ENCODE data around the gene STH.
"Not testable (repeated sequence)": the region's sequence is repeated elsewhere in the genome, so short reads cannot be mapped to it uniquely, and the experiment has no call there.

The STH gene

DNA sequence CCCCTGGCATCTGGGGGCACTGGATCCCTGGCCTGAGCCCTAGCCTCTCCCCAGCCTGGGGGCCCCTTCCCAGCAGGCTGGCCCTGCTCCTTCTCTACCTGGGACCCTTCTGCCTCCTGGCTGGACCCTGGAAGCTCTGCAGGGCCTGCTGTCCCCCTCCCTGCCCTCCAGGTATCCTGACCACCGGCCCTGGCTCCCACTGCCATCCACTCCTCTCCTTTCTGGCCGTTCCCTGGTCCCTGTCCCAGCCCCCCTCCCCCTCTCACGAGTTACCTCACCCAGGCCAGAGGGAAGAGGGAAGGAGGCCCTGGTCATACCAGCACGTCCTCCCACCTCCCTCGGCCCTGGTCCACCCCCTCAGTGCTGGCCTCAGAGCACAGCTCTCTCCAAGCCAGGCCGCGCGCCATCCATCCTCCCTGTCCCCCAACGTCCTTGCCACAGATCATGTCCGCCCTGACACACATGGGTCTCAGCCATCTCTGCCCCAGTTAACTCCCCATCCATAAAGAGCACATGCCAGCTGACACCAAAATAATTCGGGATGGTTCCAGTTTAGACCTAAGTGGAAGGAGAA is 13.5 kb downstream of the STH start:
- H3K36me3 Mint-ChIP-seq (ENCODE audit: low read depth), result no peaks in the 10 kb centered on the region

DNA sequence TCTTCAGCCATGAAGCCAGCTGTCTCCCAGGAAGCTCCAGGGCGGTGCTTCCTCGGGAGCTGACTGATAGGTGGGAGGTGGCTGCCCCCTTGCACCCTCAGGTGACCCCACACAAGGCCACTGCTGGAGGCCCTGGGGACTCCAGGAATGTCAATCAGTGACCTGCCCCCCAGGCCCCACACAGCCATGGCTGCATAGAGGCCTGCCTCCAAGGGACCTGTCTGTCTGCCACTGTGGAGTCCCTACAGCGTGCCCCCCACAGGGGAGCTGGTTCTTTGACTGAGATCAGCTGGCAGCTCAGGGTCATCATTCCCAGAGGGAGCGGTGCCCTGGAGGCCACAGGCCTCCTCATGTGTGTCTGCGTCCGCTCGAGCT is 14.1 kb downstream of the STH start:
- Mint-ChIP-seq H3K27ac (no peak overlapping the region), H3K4me1 (peaks cover 10% of the 10 kb centered on the region), H3K36me3 (ENCODE audit: low read depth) (no peaks in the 10 kb centered on the region), H3K4me3 (no peak overlapping the region), H3K9me3 (no peaks in the 10 kb centered on the region), H3K27me3 (ENCODE audit: low read depth) (peaks cover 7% of the 10 kb centered on the region)
- TF ChIP-seq, protein P1, sequence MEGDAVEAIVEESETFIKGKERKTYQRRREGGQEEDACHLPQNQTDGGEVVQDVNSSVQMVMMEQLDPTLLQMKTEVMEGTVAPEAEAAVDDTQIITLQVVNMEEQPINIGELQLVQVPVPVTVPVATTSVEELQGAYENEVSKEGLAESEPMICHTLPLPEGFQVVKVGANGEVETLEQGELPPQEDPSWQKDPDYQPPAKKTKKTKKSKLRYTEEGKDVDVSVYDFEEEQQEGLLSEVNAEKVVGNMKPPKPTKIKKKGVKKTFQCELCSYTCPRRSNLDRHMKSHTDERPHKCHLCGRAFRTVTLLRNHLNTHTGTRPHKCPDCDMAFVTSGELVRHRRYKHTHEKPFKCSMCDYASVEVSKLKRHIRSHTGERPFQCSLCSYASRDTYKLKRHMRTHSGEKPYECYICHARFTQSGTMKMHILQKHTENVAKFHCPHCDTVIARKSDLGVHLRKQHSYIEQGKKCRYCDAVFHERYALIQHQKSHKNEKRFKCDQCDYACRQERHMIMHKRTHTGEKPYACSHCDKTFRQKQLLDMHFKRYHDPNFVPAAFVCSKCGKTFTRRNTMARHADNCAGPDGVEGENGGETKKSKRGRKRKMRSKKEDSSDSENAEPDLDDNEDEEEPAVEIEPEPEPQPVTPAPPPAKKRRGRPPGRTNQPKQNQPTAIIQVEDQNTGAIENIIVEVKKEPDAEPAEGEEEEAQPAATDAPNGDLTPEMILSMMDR (IDR thresholded peaks at IDR 0.05; ENCODE audit: unreplicated experiment in 3 of 3), result no peak

More for the DNA sequence above, 13.5 kb downstream of the STH start:
- Mint-ChIP-seq H3K4me1 (peaks cover 10% of the 10 kb centered on the region), H3K9me3 (no peaks in the 10 kb centered on the region), H3K4me3 (no peak overlapping the region), H3K27ac (no peak overlapping the region), H3K27me3 (ENCODE audit: low read depth) (peaks cover 9% of the 10 kb centered on the region)
- TF ChIP-seq, protein P1 (IDR thresholded peaks at IDR 0.05; ENCODE audit: unreplicated experiment in 3 of 3), result no peak

DNA sequence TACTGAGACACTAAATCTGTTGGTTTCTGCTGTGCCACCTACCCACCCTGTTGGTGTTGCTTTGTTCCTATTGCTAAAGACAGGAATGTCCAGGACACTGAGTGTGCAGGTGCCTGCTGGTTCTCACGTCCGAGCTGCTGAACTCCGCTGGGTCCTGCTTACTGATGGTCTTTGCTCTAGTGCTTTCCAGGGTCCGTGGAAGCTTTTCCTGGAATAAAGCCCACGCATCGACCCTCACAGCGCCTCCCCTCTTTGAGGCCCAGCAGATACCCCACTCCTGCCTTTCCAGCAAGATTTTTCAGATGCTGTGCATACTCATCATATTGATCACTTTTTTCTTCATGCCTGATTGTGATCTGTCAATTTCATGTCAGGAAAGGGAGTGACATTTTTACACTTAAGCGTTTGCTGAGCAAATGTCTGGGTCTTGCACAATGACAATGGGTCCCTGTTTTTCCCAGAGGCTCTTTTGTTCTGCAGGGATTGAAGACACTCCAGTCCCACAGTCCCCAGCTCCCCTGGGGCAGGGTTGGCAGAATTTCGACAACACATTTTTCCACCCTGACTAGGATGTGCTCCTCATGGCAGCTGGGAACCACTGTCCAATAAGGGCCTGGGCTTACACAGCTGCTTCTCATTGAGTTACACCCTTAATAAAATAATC is 14.6 kb downstream of the STH start:
- peak overlapping the region in 1 of 3 experiments; percentile 0 for H3K27ac Mint-ChIP-seq
- H3K36me3 Mint-ChIP-seq (ENCODE audit: low read depth), result no peaks in the 10 kb centered on the region
- TF ChIP-seq, protein P1 (IDR thresholded peaks at IDR 0.05; ENCODE audit: unreplicated experiment in 3 of 3), result no peak
- H3K4me3 Mint-ChIP-seq, result no peak overlapping the region
- H3K27me3 Mint-ChIP-seq (ENCODE audit: low read depth), result peaks cover 7% of the 10 kb centered on the region
- no peaks in the 10 kb centered on the region for H3K9me3 Mint-ChIP-seq
- H3K4me1 Mint-ChIP-seq, result peaks cover 10% of the 10 kb centered on the region

DNA sequence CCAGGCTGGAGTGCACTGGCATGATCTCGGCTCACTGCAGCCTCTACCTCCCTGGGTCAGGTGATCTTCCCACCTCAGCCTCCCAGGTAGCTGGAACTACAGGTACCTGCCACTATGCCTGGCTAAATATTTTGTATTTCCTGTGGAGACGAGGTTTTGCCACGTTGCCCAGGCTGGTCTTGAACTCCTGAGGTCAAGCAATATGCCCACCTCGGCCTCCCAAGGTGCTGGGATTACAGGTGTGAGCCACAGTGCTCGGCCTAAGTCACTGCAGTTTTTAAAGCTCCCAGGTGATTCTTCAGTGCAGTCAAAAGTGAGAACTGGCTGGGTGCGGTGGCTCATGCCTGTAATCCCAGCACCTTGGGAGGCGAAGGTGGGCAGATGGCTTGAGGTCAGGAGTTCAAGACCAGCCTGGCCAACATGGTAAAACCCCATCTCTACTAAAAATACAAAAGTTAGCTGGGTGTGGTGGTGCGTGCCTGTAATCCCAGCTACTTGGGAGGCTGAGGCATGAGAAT is 20.4 kb downstream of the STH start:
- H3K27ac Mint-ChIP-seq; H3K27me3 Mint-ChIP-seq (ENCODE audit: low read depth); H3K4me3 Mint-ChIP-seq; H3K9me3 Mint-ChIP-seq; H3K4me1 Mint-ChIP-seq: not testable (repeated sequence)
- peaks cover 22% of the 10 kb centered on the region for H3K36me3 Mint-ChIP-seq (ENCODE audit: low read depth)

DNA sequence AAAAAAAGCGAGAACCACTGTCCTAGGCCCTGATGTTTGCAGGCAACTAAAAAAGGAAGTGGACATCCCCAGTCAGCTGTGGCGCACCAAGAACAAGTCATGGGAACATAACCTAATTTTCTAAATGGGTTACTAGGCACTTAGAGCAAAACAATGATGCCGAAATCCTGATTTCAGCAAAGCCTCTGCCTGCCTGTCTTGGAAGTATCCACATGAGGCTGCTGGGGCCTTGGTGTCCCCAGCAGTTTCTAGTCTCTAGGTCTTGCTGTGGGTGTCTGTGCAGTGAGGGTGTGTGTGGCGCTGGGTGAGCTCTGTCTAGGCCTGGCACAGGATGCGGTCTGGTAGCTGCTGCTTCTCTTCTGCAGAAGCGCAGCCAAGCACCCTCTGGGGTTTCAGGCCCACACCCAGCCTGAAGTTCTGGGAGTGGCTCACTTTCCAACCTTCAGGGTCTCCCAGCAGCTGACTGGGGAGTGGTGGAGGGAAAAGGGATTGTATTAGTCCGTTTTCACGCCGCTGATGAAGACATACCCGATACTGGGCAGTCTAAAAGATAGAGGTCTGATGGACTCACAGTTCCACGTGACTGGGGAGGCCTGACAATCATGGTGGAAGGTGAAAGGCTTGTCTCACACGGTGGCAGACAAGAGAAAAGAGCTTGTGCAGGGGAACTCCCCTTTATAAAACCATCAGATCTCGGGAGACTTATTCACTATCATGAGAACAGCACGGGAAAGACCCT is 21.1 kb downstream of the STH start:
- no peaks in the 10 kb centered on the region for H3K9me3 Mint-ChIP-seq
- no peaks in the 10 kb centered on the region for H3K27me3 Mint-ChIP-seq (ENCODE audit: low read depth)
- TF ChIP-seq, protein P1 (IDR thresholded peaks at IDR 0.05; ENCODE audit: unreplicated experiment in 3 of 3), result no peak
- H3K4me3 Mint-ChIP-seq, result no peak overlapping the region
- H3K4me1 Mint-ChIP-seq, result no peaks in the 10 kb centered on the region
- no peak overlapping the region for H3K27ac Mint-ChIP-seq
- H3K36me3 Mint-ChIP-seq (ENCODE audit: low read depth), result peaks cover 23% of the 10 kb centered on the region

DNA sequence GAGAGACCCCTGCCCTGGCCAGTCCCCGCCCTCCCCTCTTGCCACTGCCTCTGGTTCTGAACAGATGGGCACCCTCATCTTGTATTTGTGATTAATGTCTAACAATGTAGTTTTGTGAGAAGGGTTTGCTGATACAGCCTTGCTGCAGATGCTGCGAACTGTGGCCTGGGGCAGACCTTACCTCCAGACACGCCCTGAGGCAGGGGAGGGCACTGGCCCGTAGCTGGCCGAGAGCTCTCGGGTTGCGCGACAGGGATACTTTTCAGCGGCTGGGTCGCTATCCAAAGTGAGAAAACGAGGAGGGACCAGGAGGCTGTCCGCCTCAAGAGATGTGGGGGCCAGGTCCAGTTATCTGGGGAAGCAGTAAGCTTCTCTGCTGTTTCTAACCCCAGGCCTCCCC is 21.9 kb downstream of the STH start:
- H3K27me3 Mint-ChIP-seq (ENCODE audit: low read depth), result no peaks in the 10 kb centered on the region
- no peaks in the 10 kb centered on the region for H3K9me3 Mint-ChIP-seq
- no peak overlapping the region for H3K27ac Mint-ChIP-seq
- no peak overlapping the region for H3K4me3 Mint-ChIP-seq
- H3K36me3 Mint-ChIP-seq (ENCODE audit: low read depth), result peaks cover 31% of the 10 kb centered on the region
- TF ChIP-seq, protein P1 (IDR thresholded peaks at IDR 0.05; ENCODE audit: unreplicated experiment in 3 of 3), result no peak
- H3K4me1 Mint-ChIP-seq, result no peaks in the 10 kb centered on the region

DNA sequence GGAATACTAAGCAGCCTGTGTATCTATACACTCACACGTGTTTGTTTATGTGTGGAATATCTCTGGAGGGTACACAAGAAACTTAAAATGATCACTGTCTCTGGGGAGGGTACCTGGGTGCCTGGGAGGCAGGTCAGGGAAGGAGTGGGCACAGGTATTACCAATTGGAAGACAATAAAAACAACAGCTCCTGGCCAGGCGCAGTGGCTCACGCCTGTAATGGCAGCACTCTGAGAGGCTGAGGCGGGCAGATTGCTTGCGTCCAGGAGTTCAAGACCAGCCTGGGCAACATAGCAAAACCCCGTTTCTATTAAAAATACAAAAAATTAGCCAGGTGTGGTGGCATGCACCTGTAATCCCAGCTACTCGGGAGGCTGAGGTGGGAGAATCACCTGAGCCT is 24.3 kb downstream of the STH start:
- not testable (repeated sequence) for H3K9me3 Mint-ChIP-seq
- H3K36me3 Mint-ChIP-seq (ENCODE audit: low read depth), result peaks cover 44% of the 10 kb centered on the region

More for the DNA sequence above, 24.3 kb downstream of the STH start:
- H3K27me3 Mint-ChIP-seq (ENCODE audit: low read depth); H3K4me1 Mint-ChIP-seq; H3K4me3 Mint-ChIP-seq: not testable (repeated sequence)
- H3K27ac Mint-ChIP-seq, result peak overlapping the region in 1 of 3 experiments; percentile 56
